ENCODE data around the gene ZBED4.

The ZBED4 gene

DNA sequence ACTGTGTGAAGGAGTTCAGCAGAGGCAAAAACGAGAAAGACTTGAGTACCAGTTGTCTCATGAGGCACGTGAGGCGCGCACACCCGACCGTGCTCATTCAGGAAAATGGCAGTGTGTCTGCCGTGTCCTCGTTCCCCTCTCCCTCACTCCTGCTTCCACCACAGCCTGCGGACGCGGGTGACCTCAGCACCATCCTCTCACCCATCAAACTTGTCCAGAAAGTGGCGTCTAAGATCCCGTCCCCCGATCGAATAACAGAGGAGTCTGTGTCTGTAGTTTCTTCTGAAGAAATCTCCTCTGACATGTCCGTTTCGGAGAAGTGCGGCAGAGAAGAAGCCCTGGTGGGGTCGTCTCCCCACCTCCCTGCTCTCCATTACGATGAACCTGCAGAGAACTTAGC, 30.4 kb downstream of the ZBED4 start:
- H4K20me1 ChIP-seq (ENCODE audit: low read depth, low read length) = peaks cover 3% of the 10 kb centered on the region; the same call in 1 of the 2 replicates
- H3F3A ChIP-seq (ENCODE audit: insufficient read depth) = no peaks in the 10 kb centered on the region
- TF ChIP-seq EZH2phosphoT487 (conservative IDR thresholded peaks at IDR 0.05; ENCODE audit: low read length) = no peak
- TF ChIP-seq, protein P1, sequence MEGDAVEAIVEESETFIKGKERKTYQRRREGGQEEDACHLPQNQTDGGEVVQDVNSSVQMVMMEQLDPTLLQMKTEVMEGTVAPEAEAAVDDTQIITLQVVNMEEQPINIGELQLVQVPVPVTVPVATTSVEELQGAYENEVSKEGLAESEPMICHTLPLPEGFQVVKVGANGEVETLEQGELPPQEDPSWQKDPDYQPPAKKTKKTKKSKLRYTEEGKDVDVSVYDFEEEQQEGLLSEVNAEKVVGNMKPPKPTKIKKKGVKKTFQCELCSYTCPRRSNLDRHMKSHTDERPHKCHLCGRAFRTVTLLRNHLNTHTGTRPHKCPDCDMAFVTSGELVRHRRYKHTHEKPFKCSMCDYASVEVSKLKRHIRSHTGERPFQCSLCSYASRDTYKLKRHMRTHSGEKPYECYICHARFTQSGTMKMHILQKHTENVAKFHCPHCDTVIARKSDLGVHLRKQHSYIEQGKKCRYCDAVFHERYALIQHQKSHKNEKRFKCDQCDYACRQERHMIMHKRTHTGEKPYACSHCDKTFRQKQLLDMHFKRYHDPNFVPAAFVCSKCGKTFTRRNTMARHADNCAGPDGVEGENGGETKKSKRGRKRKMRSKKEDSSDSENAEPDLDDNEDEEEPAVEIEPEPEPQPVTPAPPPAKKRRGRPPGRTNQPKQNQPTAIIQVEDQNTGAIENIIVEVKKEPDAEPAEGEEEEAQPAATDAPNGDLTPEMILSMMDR (IDR thresholded peaks at IDR 0.05; ENCODE audit: insufficient read depth, low read length, poor library complexity, severe bottlenecking) = no peak
- no peak overlapping the region for H3K4me3 ChIP-seq (ENCODE audit: insufficient read depth, low read length, poor library complexity, severe bottlenecking)
- no peaks in the 10 kb centered on the region for H3K27me3 ChIP-seq (ENCODE audit: low read length)
- H3K9me2 ChIP-seq (replicated peaks; ENCODE audit: insufficient read depth, low read length) = no peaks in the 10 kb centered on the region
- no peak overlapping the region for H3K27ac ChIP-seq (ENCODE audit: low read depth, low read length)
- no peak overlapping the region for H2AFZ ChIP-seq (ENCODE audit: low read depth, low read length, severe bottlenecking)
- no peak overlapping the region for H3K4me2 ChIP-seq (ENCODE audit: low read depth, low read length, poor library complexity, severe bottlenecking)
- no peak overlapping the region for H3K9ac ChIP-seq (ENCODE audit: low read length)
- no peaks in the 10 kb centered on the region for H3K9me3 ChIP-seq (ENCODE audit: insufficient read depth, low read length)
- peaks cover 15% of the 10 kb centered on the region for H3K36me3 ChIP-seq (ENCODE audit: low read length)
- H3K79me2 ChIP-seq (ENCODE audit: insufficient read depth, low read length) = peaks cover 49% of the 10 kb centered on the region

DNA sequence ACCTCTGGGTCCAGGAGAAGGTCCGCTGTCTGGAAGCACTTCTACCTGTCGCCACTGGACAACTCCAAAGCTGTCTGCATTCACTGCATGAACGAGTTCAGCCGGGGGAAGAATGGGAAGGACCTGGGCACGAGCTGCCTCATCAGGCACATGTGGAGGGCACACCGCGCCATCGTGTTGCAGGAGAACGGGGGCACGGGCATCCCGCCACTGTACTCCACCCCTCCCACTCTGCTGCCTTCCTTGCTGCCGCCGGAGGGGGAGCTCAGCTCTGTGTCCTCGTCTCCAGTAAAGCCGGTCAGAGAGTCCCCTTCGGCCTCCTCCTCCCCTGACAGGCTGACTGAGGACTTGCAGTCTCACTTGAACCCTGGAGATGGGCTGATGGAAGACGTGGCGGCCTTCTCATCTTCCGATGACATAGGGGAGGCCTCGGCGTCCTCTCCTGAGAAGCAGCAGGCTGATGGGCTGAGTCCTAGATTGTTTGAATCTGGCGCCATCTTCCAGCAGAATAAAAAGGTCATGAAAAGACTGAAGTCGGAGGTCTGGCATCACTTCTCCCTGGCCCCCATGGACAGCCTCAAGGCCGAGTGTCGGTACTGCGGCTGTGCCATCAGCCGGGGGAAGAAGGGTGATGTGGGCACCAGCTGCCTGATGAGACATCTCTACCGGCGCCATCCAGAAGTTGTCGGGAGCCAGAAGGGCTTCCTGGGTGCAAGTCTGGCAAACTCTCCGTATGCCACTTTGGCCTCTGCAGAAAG, 31.0 kb downstream of the ZBED4 start:
- Histone ChIP-seq H3K36me3 (ENCODE audit: low read length) (peaks cover 17% of the 10 kb centered on the region), H3K9me3 (ENCODE audit: insufficient read depth, low read length) (no peaks in the 10 kb centered on the region), H3K79me2 (ENCODE audit: insufficient read depth, low read length) (peaks cover 52% of the 10 kb centered on the region)

DNA sequence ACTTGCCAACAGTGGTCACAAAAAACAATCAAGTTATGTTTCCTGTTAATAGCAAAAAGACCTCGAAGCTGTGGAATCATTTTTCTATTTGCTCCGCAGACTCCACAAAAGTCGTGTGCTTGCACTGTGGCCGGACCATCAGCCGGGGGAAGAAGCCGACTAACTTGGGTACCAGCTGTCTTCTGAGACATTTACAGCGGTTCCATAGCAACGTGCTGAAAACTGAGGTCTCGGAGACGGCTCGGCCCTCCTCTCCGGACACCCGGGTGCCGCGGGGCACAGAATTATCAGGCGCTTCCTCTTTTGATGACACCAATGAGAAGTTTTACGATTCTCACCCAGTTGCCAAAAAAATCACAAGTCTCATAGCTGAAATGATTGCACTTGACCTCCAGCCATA, 31.6 kb downstream of the ZBED4 start:
- H3K36me3 ChIP-seq (ENCODE audit: low read length) = peaks cover 17% of the 10 kb centered on the region
- no peaks in the 10 kb centered on the region for H3K9me3 ChIP-seq (ENCODE audit: insufficient read depth, low read length)
- H3K27me3 ChIP-seq (ENCODE audit: low read length) = no peaks in the 10 kb centered on the region
- H2AFZ ChIP-seq (ENCODE audit: low read depth, low read length, severe bottlenecking) = no peak overlapping the region
- no peak overlapping the region for H3K27ac ChIP-seq (ENCODE audit: low read depth, low read length)
- H3K9me2 ChIP-seq (replicated peaks; ENCODE audit: insufficient read depth, low read length) = no peaks in the 10 kb centered on the region
- H4K20me1 ChIP-seq (ENCODE audit: low read depth, low read length) = peaks cover 3% of the 10 kb centered on the region; the same call in 1 of the 2 replicates
- no peak overlapping the region for H3K4me3 ChIP-seq (ENCODE audit: insufficient read depth, low read length, poor library complexity, severe bottlenecking)
- H3K9ac ChIP-seq (ENCODE audit: low read length) = no peak overlapping the region
- no peak overlapping the region for H3K4me2 ChIP-seq (ENCODE audit: low read depth, low read length, poor library complexity, severe bottlenecking)
- TF ChIP-seq, protein P1 (IDR thresholded peaks at IDR 0.05; ENCODE audit: insufficient read depth, low read length, poor library complexity, severe bottlenecking) = no peak
- no peak for TF ChIP-seq EZH2phosphoT487 (conservative IDR thresholded peaks at IDR 0.05; ENCODE audit: low read length)
- H3F3A ChIP-seq (ENCODE audit: insufficient read depth) = no peaks in the 10 kb centered on the region
- H3K79me2 ChIP-seq (ENCODE audit: insufficient read depth, low read length) = peaks cover 47% of the 10 kb centered on the region

More for the DNA sequence above, 31.0 kb downstream of the ZBED4 start:
- Histone ChIP-seq H3K9ac (ENCODE audit: low read length) (no peak overlapping the region), H3K4me3 (ENCODE audit: insufficient read depth, low read length, poor library complexity, severe bottlenecking) (no peak overlapping the region), H3K4me2 (ENCODE audit: low read depth, low read length, poor library complexity, severe bottlenecking) (no peak overlapping the region), H3F3A (ENCODE audit: insufficient read depth) (no peaks in the 10 kb centered on the region), H3K27me3 (ENCODE audit: low read length) (no peaks in the 10 kb centered on the region), H2AFZ (ENCODE audit: low read depth, low read length, severe bottlenecking) (no peak overlapping the region), H3K27ac (ENCODE audit: low read depth, low read length) (no peak overlapping the region), H4K20me1 (ENCODE audit: low read depth, low read length) (peaks cover 3% of the 10 kb centered on the region; the same call in 1 of the 2 replicates), H3K9me2 (replicated peaks; ENCODE audit: insufficient read depth, low read length) (no peaks in the 10 kb centered on the region)
- TF ChIP-seq, protein P1 (IDR thresholded peaks at IDR 0.05; ENCODE audit: insufficient read depth, low read length, poor library complexity, severe bottlenecking) = no peak
- no peak for TF ChIP-seq EZH2phosphoT487 (conservative IDR thresholded peaks at IDR 0.05; ENCODE audit: low read length)
